Pancreas (tissue), 10 donors: ENCODE measurements around the gene ABTB1. TPM values are rescaled to one million over a fixed set of nuclear protein-coding genes. Genes with fewer than 3 reads are reported as not detected.

Experiments
- ATAC-seq, 4 donors: fragments of 200-7000 bp; cut with Tn5 transposase; one replicate each; pipeline versions ENCODE4 v1.8.0 to v1.9.1; 2020; ENCODE audit warnings: mild to moderate bottlenecking in 4 of 4, moderate library complexity in 4 of 4
- DNase-seq, 6 donors: peaks; one replicate each; pipeline ENCODE4 v3.0.0-alpha.2; 2020
- FAIRE-seq: peaks from 2 replicates; lab custom pipeline; 2012; peaks lifted over from hg19 to GRCh38; lab: Jason Lieb, UNC
- H3K27ac ChIP-seq, 4 donors: fragments of 200-600 bp; sonication (generic); 1 replicate in 3 of 4; 2 replicates in 1 of 4; pipeline versions ENCODE4 v1.5.0 to v1.8.0; 2020
- H3K27me3 ChIP-seq, 4 donors: fragments of 200-600 bp; one replicate each; pipeline ENCODE4 v1.8.0; 2021
- H3K36me3 ChIP-seq, 3 donors: fragments of 200-600 bp; sonication (generic) in 1 of 3; one replicate each; pipeline versions ENCODE4 v1.5.0 to v1.8.0; 2020 to 2021
- H3K4me1 ChIP-seq, 3 donors: fragments of 200-600 bp; one replicate each; pipeline ENCODE4 v1.8.0; 2021
- H3K4me3 ChIP-seq, 4 donors: fragments of 200-600 bp; sonication (generic) in 2 of 4; one replicate each; pipeline versions ENCODE4 v1.5.0 to v1.8.0; 2020 to 2021
- H3K9me3 ChIP-seq, 4 donors: fragments of 200-600 bp; one replicate each; pipeline ENCODE4 v1.8.0; 2021
- WGBS, 2 donors: extraction: QIAGEN DNeasy Blood & Tissue Kit; methylation state at CpG; one replicate each; pipeline ENCODE4 v1.1.7; 2013; 5-methylcytosine and 5-hydroxymethylcytosine counted together
- intact Hi-C, 3 donors: fragments of 100-400 bp; cut with DNase I; formaldehyde crosslinking; loops; one replicate each; pipeline versions ENCODE4 v1.11.1 to v1.14.2; 2022
- polyA plus RNA-seq, 2 donors: library from polyadenylated mRNA; stranded (reverse); fragments of 200-250 nt; gene quantifications; one replicate each; pipeline ENCODE4 v1.2.3, GENCODE V29; 2013
- total RNA-seq, 6 donors: library from RNA; stranded (reverse); fragmentation: NEBNext Ultra II Directional in 4 of 6; extraction: Animal tissue kit (Norgen Biotek cat#: 25700) in 4 of 6; gene quantifications; one replicate each; pipeline versions ENCODE4 v1.2.1 to v1.2.4, GENCODE V29; 2021 to 2023
- TF ChIP-seq, protein P1 (sequence below), 4 donors: fragments of 200-600 bp; sonication (generic) in 3 of 4; IDR thresholded peaks; one replicate each; pipeline versions ENCODE4 v1.5.0 to v1.8.0; 2021; ENCODE audit warnings: antibody characterized with exemption in 4 of 4
- donor health status: healthy with polysubstance abuse.
- donor health status: DM: no; HTN: no; CAD: no; lungs with moderate emphysema.
- donor health status: DM: no; HTN: no; CAD: no.
- donor health status: control.
- donor health status: control.
- donor health status: Bipolar disorder and iron deficiency.
- donor health status: DM: yes; HTN: yes; CAD: no.
- donor health status: DM: no; HTN: no; CAD: no.
- donor health status: DM: no; HTN: no; CAD: no.
- donor health status: DM: yes; HTN: yes; CAD: no.

Gene ABTB1
- total and polyA plus RNA-seq, 8 donors = 7.6 to 60.7 (median 17.2) TPM

DNA sequence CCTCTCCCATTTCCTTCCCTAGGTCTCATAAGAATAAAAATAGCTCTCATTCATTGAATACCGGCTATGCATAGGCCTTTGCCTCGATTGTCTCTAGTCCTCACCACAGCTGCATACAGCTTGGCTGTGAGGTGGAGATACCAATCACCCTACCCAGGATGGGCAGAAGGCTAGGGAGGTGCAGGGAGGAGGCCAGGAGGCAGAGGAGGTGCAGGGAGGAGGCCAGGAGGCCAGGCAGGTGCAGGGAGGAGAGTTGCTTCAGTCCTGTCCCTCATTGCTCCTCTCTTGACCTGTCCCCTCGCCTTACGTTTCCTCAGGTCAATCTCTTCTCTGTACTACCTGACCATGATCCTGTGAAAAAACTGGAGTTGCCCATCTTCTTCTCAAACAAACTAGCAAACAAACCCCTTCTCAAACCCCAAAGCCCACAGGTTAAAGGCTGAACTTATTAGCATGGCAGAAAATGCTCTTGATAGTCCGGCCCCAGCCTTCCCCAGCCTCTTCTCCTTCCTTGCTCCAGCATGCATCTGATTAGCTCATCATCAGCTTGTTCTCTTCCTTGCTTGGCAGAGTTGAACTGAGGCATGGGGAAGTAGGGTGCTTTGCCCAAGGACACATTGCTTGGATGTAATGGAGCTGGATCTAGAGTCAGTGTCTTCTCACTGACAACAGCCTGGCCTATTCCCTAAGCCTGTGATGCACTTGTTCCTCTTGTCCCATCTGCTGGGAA, 27.9 kb upstream of the ABTB1 start:
- intact Hi-C loops = no loop called here
- Histone ChIP-seq H3K36me3 (no peaks in the 10 kb centered on the region), H3K4me3 (no peak overlapping the region), H3K27me3 (no peaks in the 10 kb centered on the region), H3K27ac (no peak overlapping the region), H3K4me1 (no peaks in the 10 kb centered on the region), H3K9me3 (no peaks in the 10 kb centered on the region)
- FAIRE-seq (no peak), ATAC-seq (no peak), DNase-seq (no peak)
- 87 to 89% methylated on average over 5 of the region's 5 CpGs for WGBS, 2 donors
- TF ChIP-seq, protein P1, sequence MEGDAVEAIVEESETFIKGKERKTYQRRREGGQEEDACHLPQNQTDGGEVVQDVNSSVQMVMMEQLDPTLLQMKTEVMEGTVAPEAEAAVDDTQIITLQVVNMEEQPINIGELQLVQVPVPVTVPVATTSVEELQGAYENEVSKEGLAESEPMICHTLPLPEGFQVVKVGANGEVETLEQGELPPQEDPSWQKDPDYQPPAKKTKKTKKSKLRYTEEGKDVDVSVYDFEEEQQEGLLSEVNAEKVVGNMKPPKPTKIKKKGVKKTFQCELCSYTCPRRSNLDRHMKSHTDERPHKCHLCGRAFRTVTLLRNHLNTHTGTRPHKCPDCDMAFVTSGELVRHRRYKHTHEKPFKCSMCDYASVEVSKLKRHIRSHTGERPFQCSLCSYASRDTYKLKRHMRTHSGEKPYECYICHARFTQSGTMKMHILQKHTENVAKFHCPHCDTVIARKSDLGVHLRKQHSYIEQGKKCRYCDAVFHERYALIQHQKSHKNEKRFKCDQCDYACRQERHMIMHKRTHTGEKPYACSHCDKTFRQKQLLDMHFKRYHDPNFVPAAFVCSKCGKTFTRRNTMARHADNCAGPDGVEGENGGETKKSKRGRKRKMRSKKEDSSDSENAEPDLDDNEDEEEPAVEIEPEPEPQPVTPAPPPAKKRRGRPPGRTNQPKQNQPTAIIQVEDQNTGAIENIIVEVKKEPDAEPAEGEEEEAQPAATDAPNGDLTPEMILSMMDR (IDR thresholded peaks at IDR 0.05) = no peak

DNA sequence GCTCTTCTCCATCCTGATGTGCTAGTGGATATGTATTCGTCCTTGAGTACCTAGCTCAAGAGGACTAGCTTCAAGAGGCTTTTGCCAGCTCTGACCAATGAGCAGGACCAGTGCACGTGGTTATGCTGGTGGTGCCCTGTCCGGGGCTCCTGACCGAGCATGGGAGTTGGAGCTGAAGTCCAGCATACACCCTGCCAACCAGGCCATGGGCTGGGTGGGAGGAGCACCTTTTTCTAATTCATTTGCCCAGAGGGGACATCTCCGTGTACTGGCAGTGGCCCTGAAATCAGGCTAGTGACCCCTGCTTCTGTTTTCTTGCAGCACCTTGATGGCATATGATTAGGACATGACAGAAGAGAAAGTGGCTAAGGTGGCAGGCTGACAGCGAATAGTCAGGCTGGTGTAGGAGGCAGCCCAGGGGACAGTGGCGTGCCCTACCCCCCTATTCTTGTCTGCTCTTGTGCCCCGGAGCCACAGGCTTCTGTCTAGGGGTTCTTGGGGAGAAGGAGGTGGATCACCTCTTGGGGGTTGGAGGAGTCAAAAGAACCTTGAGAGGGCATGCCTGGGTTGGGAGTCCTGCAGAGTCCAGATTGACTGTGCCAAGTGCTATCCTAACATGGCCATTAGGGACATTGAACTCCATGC, 27.3 kb upstream of the ABTB1 start:
- DNase-seq (no peak), ATAC-seq (no peak), FAIRE-seq (no peak)
- TF ChIP-seq, protein P1 (IDR thresholded peaks at IDR 0.05) = no peak
- no peaks in the 10 kb centered on the region for H3K36me3 ChIP-seq
- 89 to 96% methylated on average over 8 of the region's 8 CpGs for WGBS, 2 donors
- H3K27me3 ChIP-seq = no peaks in the 10 kb centered on the region
- H3K4me1 ChIP-seq = no peaks in the 10 kb centered on the region
- no peaks in the 10 kb centered on the region for H3K9me3 ChIP-seq
- H3K27ac ChIP-seq = no peak overlapping the region
- no peak overlapping the region for H3K4me3 ChIP-seq
- intact Hi-C loops = no loop called here

DNA sequence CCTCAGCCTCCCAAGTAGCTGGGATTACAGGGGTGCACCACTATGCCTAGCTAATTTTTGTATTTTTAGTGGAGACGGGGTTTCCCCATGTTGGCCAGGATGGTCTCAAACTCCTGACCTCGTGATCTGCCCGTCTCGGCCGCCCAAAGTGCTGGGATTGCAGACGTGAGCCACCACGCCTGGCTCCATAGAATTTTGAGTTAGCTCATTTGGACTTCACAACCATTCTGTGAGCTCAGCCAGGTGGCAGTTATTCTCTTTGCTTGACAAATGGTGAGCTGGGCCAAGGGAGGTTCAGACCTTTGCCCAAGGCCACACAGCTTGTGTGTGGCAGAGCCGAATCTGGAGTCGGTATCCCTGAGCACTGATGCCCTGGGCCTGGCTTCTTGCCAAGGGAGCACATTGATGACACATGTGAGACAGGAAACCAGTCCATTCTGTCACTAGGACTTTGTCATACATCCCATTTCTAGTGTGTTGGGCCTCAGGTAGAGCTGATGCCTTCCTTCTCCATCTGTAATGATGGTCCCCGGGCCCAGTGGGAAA, 26.2 kb upstream of the ABTB1 start:
- Histone ChIP-seq H3K27ac (no peak overlapping the region), H3K4me3 (no peak overlapping the region), H3K4me1 (no peaks in the 10 kb centered on the region), H3K9me3 (no peaks in the 10 kb centered on the region), H3K36me3 (no peaks in the 10 kb centered on the region), H3K27me3 (no peaks in the 10 kb centered on the region)
- 76 to 83% methylated on average over 10 of the region's 10 CpGs for WGBS, 2 donors
- TF ChIP-seq, protein P1 (IDR thresholded peaks at IDR 0.05) = no peak
- DNase-seq (peak in 1 of 6 donors; percentile 36), FAIRE-seq (no peak), ATAC-seq (no peak)
- intact Hi-C loops = no loop called here

DNA sequence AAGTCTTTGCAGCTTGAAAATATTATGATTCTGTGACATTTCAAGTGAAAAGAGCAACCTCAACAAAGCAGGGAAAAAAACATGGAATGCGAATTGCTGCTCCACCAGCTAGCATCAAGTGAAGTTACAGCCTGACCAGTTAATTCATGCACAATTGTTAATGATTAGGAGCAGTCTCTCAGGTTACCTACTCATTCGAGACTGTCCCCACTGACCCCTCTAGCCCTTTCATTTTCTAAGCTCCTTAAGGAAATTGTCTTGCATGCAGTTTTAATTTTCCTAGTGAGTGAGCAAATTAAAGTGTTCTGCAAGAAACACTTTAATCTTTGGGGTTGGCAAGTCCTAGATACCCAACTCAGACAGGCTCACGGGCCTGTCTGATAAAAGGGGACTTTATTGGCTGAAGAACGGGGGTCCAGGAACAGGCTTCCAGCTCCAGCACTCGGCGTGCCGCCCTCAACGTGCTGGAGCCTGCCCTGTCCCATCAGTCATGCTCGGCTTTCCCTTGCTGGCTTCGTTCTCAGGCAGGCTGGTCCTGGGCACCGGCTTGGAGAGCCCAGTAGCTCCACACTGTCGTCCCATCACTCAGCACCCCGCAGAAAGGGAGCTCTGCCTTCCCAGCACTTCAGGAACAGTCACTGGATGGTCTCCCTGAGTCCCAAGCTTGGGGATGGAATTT, 25.4 kb upstream of the ABTB1 start:
- no peak overlapping the region for H3K4me3 ChIP-seq
- intact Hi-C loops = no loop called here
- ATAC-seq = no peak

More for the DNA sequence above, 25.4 kb upstream of the ABTB1 start:
- H3K36me3 ChIP-seq = no peaks in the 10 kb centered on the region
- no peaks in the 10 kb centered on the region for H3K27me3 ChIP-seq
- WGBS, 2 donors = 81 to 84% methylated on average over 13 of the region's 13 CpGs
- TF ChIP-seq, protein P1 (IDR thresholded peaks at IDR 0.05) = no peak
- H3K27ac ChIP-seq = no peak overlapping the region
- no peak for FAIRE-seq
- H3K4me1 ChIP-seq = no peaks in the 10 kb centered on the region
- no peaks in the 10 kb centered on the region for H3K9me3 ChIP-seq
- no peak for DNase-seq
